HepG2 (cell line): ENCODE results near the gene HSDL2. TPM values are rescaled to one million over a fixed set of nuclear protein-coding genes. Genes with fewer than 3 reads are reported as not detected.

ENCODE experiments used
- ATF2 ChIP-seq: sonication (generic); formaldehyde crosslinking; IDR thresholded peaks from 2 replicates; pipeline ENCODE4 v1.4.0; 2020; ENCODE audit warnings: missing genetic modification reagents
- HOXA9 ChIP-seq: sonication (generic); formaldehyde crosslinking; IDR thresholded peaks from 2 replicates; pipeline ENCODE4 v1.8.1; 2022; ENCODE audit warnings: missing genetic modification reagents, mild to moderate bottlenecking, moderate library complexity, borderline replicate concordance
- MED1 ChIP-seq: sonication (generic); formaldehyde crosslinking; IDR thresholded peaks from 2 replicates; pipeline ENCODE4 v1.4.0; 2020; ENCODE audit warnings: missing genetic modification reagents
- NCOA2 ChIP-seq: sonication (generic); formaldehyde crosslinking; IDR thresholded peaks from 2 replicates; pipeline ENCODE4 v1.8.0; 2022; ENCODE audit warnings: inconsistent platforms
- NR2F2 ChIP-seq: IDR thresholded peaks from 2 replicates; pipeline ENCODE4 v1.6.1; 2012; ENCODE audit warnings: low read depth, inconsistent platforms, borderline replicate concordance
- TEF ChIP-seq: sonication (generic); formaldehyde crosslinking; IDR thresholded peaks from 2 replicates; pipeline ENCODE4 v1.5.0; 2020; ENCODE audit warnings: missing genetic modification reagents
- USF2 ChIP-seq, 2 experiments: sonication (generic) in 1 of 2; formaldehyde crosslinking in 1 of 2; IDR thresholded peaks; 2 replicates each; pipeline versions ENCODE4 v1.5.1 to v1.6.1; 2011 to 2020; ENCODE audit warnings: borderline replicate concordance in 1 of 2, low read depth in 1 of 2, low read length in 1 of 2, mild to moderate bottlenecking in 1 of 2, missing genetic modification reagents in 1 of 2, moderate library complexity in 1 of 2
- ZBTB33 ChIP-seq: sonication (generic); formaldehyde crosslinking; IDR thresholded peaks from 2 replicates; pipeline ENCODE4 v1.4.0; 2020; ENCODE audit warnings: missing genetic modification reagents
- ZBTB40 ChIP-seq, 2 experiments: fragments of 450-650 bp in 1 of 2; sonication (generic) in 1 of 2; formaldehyde crosslinking in 1 of 2; IDR thresholded peaks; 2 replicates each; pipeline versions ENCODE4 v1.6.1 to v1.8.0; 2016 to 2022; ENCODE audit warnings: antibody characterized with exemption in 1 of 2, mild to moderate bottlenecking in 1 of 2, missing genetic modification reagents in 1 of 2
- ZBTB7A ChIP-seq: sonication (generic); formaldehyde crosslinking; IDR thresholded peaks from 2 replicates; pipeline ENCODE4 v1.8.0; 2022; ENCODE audit warnings: mild to moderate bottlenecking, missing genetic modification reagents
- ZNF207 ChIP-seq: fragments of 450-650 bp; IDR thresholded peaks from 2 replicates; pipeline ENCODE4 v1.6.1; 2016; ENCODE audit warnings: antibody characterized with exemption, borderline replicate concordance
- ZNF256 ChIP-seq: sonication (generic); formaldehyde crosslinking; conservative IDR thresholded peaks from 2 replicates; pipeline ENCODE4 v1.4.0; 2020; ENCODE audit warnings: missing genetic modification reagents
- polyA plus RNA-seq, 8 experiments: library from polyadenylated mRNA; depleted of rRNA in 3 of 8; stranded (reverse) in 7 of 8; unstranded in 1 of 8; fragments of >200 nt; fragmentation: Illumina TruSeq in 4 of 8; extraction: Trizol in 4 of 8; gene quantifications; 2 replicates each; pipeline versions ENCODE4 v1.2.1 to v1.2.3, GENCODE V29; 2011 to 2016; ENCODE audit warnings: low read depth in 4 of 8, missing spikeins in 1 of 8, mixed read lengths in 1 of 8; ENCODE audit not compliant: insufficient read depth in 1 of 8
- total RNA-seq, 5 experiments: library from RNA; depleted of rRNA; stranded (reverse); fragments of >200 nt; fragmentation: Illumina TruSeq; extraction: Trizol; gene quantifications; 2 replicates each; pipeline ENCODE4 v1.2.3, GENCODE V29; 2016; ENCODE audit warnings: low read depth in 1 of 5

HSDL2 gene
- total and polyA plus RNA-seq, 2 of the 13 experiments (the other 11 are each of a cell fraction or from before 2014, with no cell fraction given), result 55.3 to 80.2 TPM

GRCh38 chr9:112496074-112496722 is 116.3 kb downstream of the HSDL2 start (continued):
- TF ChIP-seq ZBTB33 (CRISPR knock-in tag) (no peak), ZBTB7A (no peak), ZNF207 (no peak), ATF2 (CRISPR knock-in tag) (no peak), NR2F2 (peak; percentile 71), TEF (CRISPR knock-in tag) (peak; percentile 90; the same call in 1 of the 2 replicates), ZBTB40 (IDR thresholded peaks at IDR 0.05) (no peak), ZBTB40 (CRISPR knock-in tag; IDR thresholded peaks at IDR 0.05) (no peak), NCOA2 (CRISPR knock-in tag) (peak; percentile 80), HOXA9 (CRISPR knock-in tag) (no peak), USF2 (IDR thresholded peaks at IDR 0.05; ENCODE audit: low read depth, low read length) (no peak), USF2 (CRISPR knock-in tag; IDR thresholded peaks at IDR 0.05; ENCODE audit: borderline replicate concordance) (no peak), MED1 (CRISPR knock-in tag) (peak; percentile 46; the same call in 1 of the 2 replicates), ZNF256 (no peak)
